K562 (cell line): ENCODE data around the gene ZNF81. TPM values are rescaled to one million over a fixed set of nuclear protein-coding genes. Genes with fewer than 3 reads are reported as not detected.
A peak's percentile ranks its signal among the peaks of the same experiment; 100 is the strongest.

ENCODE experiments used
- DACH1 ChIP-seq: fragments of 450-650 bp; IDR thresholded peaks from 2 replicates; pipeline ENCODE4 v1.6.1; 2018; ENCODE audit not compliant: partially characterized antibody
- EP300 ChIP-seq: IDR thresholded peaks from 2 replicates; pipeline ENCODE4 v1.6.1; 2012; ENCODE audit warnings: low read length, improper control_type of control experiment
- HMGXB4 ChIP-seq: sonication (generic); formaldehyde crosslinking; IDR thresholded peaks from 2 replicates; pipeline ENCODE4 v1.8.1; 2023; ENCODE audit warnings: mild to moderate bottlenecking, missing genetic modification reagents
- TOE1 ChIP-seq, 2 experiments: fragments of 450-650 bp in 1 of 2; sonication (generic) in 1 of 2; formaldehyde crosslinking in 1 of 2; IDR thresholded peaks; 2 replicates each; pipeline versions ENCODE4 v1.7.1 to v1.8.0; 2016 to 2022; ENCODE audit warnings: borderline replicate concordance in 2 of 2, mild to moderate bottlenecking in 2 of 2, antibody characterized with exemption in 1 of 2, inconsistent platforms in 1 of 2, low read depth in 1 of 2, missing genetic modification reagents in 1 of 2, moderate library complexity in 1 of 2
- TSHZ1 ChIP-seq: fragments of 250-450 bp; sonication (Bioruptor Pico); IDR thresholded peaks from 2 replicates; pipeline ENCODE4 v1.4.0; 2020; ENCODE audit warnings: mild to moderate bottlenecking, moderate library complexity
- VEZF1 ChIP-seq: fragments of 200-800 bp; sonication (Bioruptor generic); IDR thresholded peaks from 2 replicates; pipeline ENCODE4 v1.6.1; 2017; ENCODE audit warnings: missing genetic modification characterization, missing compliant biosample characterization
- ZNF518B ChIP-seq: fragments of 250-450 bp; sonication (Bioruptor Pico); IDR thresholded peaks from 2 replicates; pipeline ENCODE4 v1.5.0; 2021; ENCODE audit warnings: mild to moderate bottlenecking, moderate library complexity
- polyA plus RNA-seq, 8 experiments: library from polyadenylated mRNA; depleted of rRNA in 4 of 8; stranded (reverse) in 5 of 8; unstranded in 3 of 8; fragments of >200 nt; fragmentation: Nextera tagmentation in 2 of 8; fragmentation: Illumina TruSeq in 1 of 8; extraction: Ambion mirVana in 2 of 8; extraction: Trizol in 1 of 8; gene quantifications; 2 replicates each; pipeline versions ENCODE4 v1.2.1 to v1.2.3, GENCODE V29; 2011 to 2014; ENCODE audit warnings: inconsistent platforms in 1 of 8, missing spikeins in 1 of 8
- total RNA-seq, 7 experiments: library from RNA; depleted of rRNA in 6 of 7; stranded (reverse); fragments of >200 nt in 6 of 7; fragmentation: Illumina TruSeq in 2 of 7; extraction: Trizol in 2 of 7; gene quantifications; 2 replicates each; pipeline versions ENCODE4 v1.2.1 to v1.2.3, GENCODE V29; 2011 to 2021; ENCODE audit warnings: low replicate concordance in 1 of 7
- TF ChIP-seq, protein P1 (sequence below): fragments of 250-450 bp; sonication (Bioruptor Pico); IDR thresholded peaks from 2 replicates; pipeline ENCODE4 v1.8.0; 2021; ENCODE audit warnings: moderate library complexity, mild to moderate bottlenecking, inconsistent platforms
- TF ChIP-seq, protein P2 (sequence below): fragments of 450-650 bp; IDR thresholded peaks from 2 replicates; pipeline ENCODE4 v1.6.1; 2017; ENCODE audit warnings: antibody characterized with exemption, mild to moderate bottlenecking

ZNF81 gene
- total and polyA plus RNA-seq, 9 of the 15 experiments (the other 6 are each of a cell fraction or from before 2014, with no cell fraction given): 2.4 to 9.6 (median 4.9) TPM

GRCh38 chrX:47817421-47817820 lies 19.3 kb upstream of the ZNF81 start (continued):
- TF ChIP-seq HMGXB4 (CRISPR knock-in tag): no peak
- peak; percentile 56; the same call in 1 of the 2 replicates for TF ChIP-seq VEZF1 (CRISPR knock-in tag)
- no peak for TF ChIP-seq TSHZ1
- TF ChIP-seq, protein P1, sequence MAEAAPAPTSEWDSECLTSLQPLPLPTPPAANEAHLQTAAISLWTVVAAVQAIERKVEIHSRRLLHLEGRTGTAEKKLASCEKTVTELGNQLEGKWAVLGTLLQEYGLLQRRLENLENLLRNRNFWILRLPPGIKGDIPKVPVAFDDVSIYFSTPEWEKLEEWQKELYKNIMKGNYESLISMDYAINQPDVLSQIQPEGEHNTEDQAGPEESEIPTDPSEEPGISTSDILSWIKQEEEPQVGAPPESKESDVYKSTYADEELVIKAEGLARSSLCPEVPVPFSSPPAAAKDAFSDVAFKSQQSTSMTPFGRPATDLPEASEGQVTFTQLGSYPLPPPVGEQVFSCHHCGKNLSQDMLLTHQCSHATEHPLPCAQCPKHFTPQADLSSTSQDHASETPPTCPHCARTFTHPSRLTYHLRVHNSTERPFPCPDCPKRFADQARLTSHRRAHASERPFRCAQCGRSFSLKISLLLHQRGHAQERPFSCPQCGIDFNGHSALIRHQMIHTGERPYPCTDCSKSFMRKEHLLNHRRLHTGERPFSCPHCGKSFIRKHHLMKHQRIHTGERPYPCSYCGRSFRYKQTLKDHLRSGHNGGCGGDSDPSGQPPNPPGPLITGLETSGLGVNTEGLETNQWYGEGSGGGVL (CRISPR knock-in tag): no peak
- no peak for TF ChIP-seq TOE1 (IDR thresholded peaks at IDR 0.05; ENCODE audit: borderline replicate concordance)
- no peak for TF ChIP-seq TOE1 (CRISPR knock-in tag; IDR thresholded peaks at IDR 0.05; ENCODE audit: borderline replicate concordance, low read depth)
- TF ChIP-seq ZNF518B (CRISPR knock-in tag): no peak
- peak; percentile 94 for TF ChIP-seq EP300
- no peak for TF ChIP-seq DACH1
- TF ChIP-seq, protein P2, sequence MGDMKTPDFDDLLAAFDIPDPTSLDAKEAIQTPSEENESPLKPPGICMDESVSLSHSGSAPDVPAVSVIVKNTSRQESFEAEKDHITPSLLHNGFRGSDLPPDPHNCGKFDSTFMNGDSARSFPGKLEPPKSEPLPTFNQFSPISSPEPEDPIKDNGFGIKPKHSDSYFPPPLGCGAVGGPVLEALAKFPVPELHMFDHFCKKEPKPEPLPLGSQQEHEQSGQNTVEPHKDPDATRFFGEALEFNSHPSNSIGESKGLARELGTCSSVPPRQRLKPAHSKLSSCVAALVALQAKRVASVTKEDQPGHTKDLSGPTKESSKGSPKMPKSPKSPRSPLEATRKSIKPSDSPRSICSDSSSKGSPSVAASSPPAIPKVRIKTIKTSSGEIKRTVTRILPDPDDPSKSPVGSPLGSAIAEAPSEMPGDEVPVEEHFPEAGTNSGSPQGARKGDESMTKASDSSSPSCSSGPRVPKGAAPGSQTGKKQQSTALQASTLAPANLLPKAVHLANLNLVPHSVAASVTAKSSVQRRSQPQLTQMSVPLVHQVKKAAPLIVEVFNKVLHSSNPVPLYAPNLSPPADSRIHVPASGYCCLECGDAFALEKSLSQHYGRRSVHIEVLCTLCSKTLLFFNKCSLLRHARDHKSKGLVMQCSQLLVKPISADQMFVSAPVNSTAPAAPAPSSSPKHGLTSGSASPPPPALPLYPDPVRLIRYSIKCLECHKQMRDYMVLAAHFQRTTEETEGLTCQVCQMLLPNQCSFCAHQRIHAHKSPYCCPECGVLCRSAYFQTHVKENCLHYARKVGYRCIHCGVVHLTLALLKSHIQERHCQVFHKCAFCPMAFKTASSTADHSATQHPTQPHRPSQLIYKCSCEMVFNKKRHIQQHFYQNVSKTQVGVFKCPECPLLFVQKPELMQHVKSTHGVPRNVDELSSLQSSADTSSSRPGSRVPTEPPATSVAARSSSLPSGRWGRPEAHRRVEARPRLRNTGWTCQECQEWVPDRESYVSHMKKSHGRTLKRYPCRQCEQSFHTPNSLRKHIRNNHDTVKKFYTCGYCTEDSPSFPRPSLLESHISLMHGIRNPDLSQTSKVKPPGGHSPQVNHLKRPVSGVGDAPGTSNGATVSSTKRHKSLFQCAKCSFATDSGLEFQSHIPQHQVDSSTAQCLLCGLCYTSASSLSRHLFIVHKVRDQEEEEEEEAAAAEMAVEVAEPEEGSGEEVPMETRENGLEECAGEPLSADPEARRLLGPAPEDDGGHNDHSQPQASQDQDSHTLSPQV: no peak
